ENCODE measurements around the gene CEP85L. TPM values are rescaled to one million over a fixed set of nuclear protein-coding genes. Genes with fewer than 3 reads are reported as not detected.
A peak's percentile ranks its signal among the peaks of the same experiment; 100 is the strongest.

The CEP85L gene
- total RNA-seq, 2 donors from 2014 or later: 32.3 to 46.2 TPM

DNA sequence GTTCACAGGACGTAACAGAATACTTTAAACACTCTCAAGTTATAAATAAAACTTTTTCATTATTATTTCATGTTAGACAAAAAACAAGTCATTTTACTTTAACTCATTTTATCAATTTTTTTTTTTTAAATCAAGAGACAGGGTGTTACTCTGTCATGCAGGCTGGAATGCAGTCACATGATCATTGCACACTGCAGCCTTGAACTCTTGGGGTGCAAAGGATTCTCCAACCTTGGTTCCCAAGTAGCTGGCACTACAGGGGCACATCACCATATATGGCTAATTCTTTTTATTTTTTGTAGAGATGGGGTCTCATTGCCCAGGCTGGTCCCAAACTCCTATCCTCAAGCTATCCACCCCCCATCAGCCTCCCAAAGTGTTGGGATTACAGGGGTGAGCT lies 89.1 kb downstream of the CEP85L start:
- no peak for ATAC-seq (replicated peaks)
- Mint-ChIP-seq H3K36me3 (ENCODE audit: low read depth) (peaks cover 25% of the 10 kb centered on the region), H3K4me1 (peaks cover 23% of the 10 kb centered on the region), H3K27ac (no peak overlapping the region), H3K4me3 (no peak overlapping the region), H3K9me3 (no peaks in the 10 kb centered on the region), H3K27me3 (no peaks in the 10 kb centered on the region)

GRCh38 chr6:118559659-118560058 lies 91.7 kb downstream of the CEP85L start:
- peaks cover 19% of the 10 kb centered on the region for H3K36me3 Mint-ChIP-seq (ENCODE audit: low read depth)
- no peaks in the 10 kb centered on the region for H3K9me3 Mint-ChIP-seq
- no peaks in the 10 kb centered on the region for H3K27me3 Mint-ChIP-seq
- peaks cover 22% of the 10 kb centered on the region for H3K4me1 Mint-ChIP-seq
- H3K27ac Mint-ChIP-seq: peak overlapping the region; percentile 94
- ATAC-seq (replicated peaks): peak; percentile 38
- H3K4me3 Mint-ChIP-seq: peak overlapping the region; percentile 77

- peak; percentile 93 for ATAC-seq (replicated peaks)
- H3K4me1 Mint-ChIP-seq: peaks cover 22% of the 10 kb centered on the region
- H3K4me3 Mint-ChIP-seq: peak overlapping the region; percentile 77
- peaks cover 22% of the 10 kb centered on the region for H3K36me3 Mint-ChIP-seq (ENCODE audit: low read depth)
- H3K9me3 Mint-ChIP-seq: no peaks in the 10 kb centered on the region
- peak overlapping the region; percentile 94 for H3K27ac Mint-ChIP-seq
- no peaks in the 10 kb centered on the region for H3K27me3 Mint-ChIP-seq
These were observed 92.8 kb downstream of the CEP85L start for GRCh38 chr6:118558464-118559217.

DNA sequence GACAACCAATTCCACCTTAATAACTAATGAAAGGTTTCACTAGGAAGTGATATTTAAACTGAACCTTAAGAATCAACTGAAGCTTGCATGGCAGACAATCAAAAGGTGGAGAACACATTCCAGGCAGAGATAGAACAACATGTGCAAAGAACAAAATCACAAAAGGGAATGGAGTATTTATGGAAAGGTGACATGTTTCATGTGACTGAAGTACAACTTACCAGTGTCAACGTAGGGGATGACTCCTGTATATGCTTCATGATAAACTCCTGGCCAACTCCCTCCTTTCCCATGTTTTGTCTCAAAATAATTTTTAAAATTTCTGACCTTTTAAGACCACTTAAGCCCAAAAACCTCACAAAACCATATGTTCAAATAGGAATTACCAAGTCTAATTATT lies 96.7 kb downstream of the CEP85L start:
- ATAC-seq (replicated peaks): no peak
- Mint-ChIP-seq H3K36me3 (ENCODE audit: low read depth) (peaks cover 16% of the 10 kb centered on the region), H3K9me3 (no peaks in the 10 kb centered on the region), H3K27ac (no peak overlapping the region), H3K27me3 (no peaks in the 10 kb centered on the region), H3K4me1 (peaks cover 22% of the 10 kb centered on the region), H3K4me3 (no peak overlapping the region)

DNA sequence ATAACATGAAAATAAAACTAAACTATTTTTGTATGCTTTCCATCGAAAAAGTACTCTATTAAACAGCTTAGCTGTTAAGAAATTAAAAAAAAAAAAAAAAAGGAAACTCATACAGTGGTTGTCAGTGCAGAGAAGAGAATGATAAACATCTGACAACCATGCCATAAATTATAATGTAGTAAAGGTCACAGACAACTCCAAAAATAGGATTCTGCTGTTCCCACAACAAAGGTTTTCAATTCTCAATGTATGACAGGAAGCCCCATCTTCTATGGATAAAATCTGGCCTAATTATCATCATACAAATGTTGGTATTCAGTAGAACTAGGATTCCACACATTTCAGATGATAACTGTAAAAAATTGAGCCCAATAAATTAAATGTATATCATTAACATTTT lies 98.3 kb downstream of the CEP85L start:
- no peaks in the 10 kb centered on the region for H3K27me3 Mint-ChIP-seq
- peaks cover 14% of the 10 kb centered on the region for H3K4me1 Mint-ChIP-seq
- H3K27ac Mint-ChIP-seq: no peak overlapping the region
- no peak overlapping the region for H3K4me3 Mint-ChIP-seq
- ATAC-seq (replicated peaks): no peak
- no peaks in the 10 kb centered on the region for H3K9me3 Mint-ChIP-seq
- peaks cover 16% of the 10 kb centered on the region for H3K36me3 Mint-ChIP-seq (ENCODE audit: low read depth)

- no peaks in the 10 kb centered on the region for H3K27me3 Mint-ChIP-seq
- H3K36me3 Mint-ChIP-seq (ENCODE audit: low read depth): peaks cover 16% of the 10 kb centered on the region
- no peak overlapping the region for H3K27ac Mint-ChIP-seq
- ATAC-seq (replicated peaks): peak; percentile 56
- H3K9me3 Mint-ChIP-seq: no peaks in the 10 kb centered on the region
- peaks cover 17% of the 10 kb centered on the region for H3K4me1 Mint-ChIP-seq
- no peak overlapping the region for H3K4me3 Mint-ChIP-seq
These were observed 100.0 kb downstream of the CEP85L start for GRCh38 chr6:118551063-118552053.

DNA sequence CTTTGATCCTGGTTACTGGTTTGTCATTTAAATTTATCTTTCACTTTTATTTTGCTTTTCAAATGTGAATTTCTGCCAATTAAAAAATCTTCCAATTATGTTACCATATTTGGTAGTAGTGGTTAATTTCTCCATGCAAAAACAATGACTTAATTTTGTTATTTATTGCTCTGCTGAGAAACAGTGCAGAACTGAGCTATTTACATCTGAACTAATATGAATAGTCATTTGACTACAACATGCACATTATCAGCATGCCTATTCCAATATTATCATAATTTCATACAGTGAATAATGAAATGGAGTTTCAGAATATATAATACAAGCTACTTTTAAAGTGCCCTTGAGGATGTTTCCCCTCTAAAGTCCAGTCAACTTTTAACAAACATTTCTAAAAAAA lies 102.8 kb downstream of the CEP85L start:
- Mint-ChIP-seq H3K27ac (no peak overlapping the region), H3K4me3 (no peak overlapping the region), H3K36me3 (ENCODE audit: low read depth) (no peaks in the 10 kb centered on the region), H3K27me3 (no peaks in the 10 kb centered on the region), H3K9me3 (no peaks in the 10 kb centered on the region), H3K4me1 (peaks cover 17% of the 10 kb centered on the region)
- ATAC-seq (replicated peaks): no peak

DNA sequence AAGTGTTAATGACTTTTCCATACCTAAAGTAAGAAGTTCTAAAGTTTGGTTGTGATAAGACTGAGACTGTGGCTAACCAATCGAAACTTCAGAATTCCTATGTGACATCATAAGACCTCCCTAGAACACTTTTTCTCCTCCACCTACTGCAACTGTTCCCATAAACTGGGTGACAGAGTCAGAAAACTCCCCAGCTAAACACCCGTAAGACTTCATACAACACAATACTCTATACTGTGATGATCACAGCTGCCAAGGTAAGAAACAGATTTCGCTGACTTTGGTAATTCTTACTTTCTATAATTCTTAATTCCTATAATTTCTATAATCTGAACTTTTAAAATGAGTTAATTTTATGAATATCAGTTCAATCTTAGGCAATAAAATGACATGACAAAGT lies 103.3 kb downstream of the CEP85L start, which contains the start of gene PLN:
PLN (plus strand) TSS at position 161 of the 400 bp plus-strand sequence. CDS start 10,626 bp downstream, outside the sequence.
- no peak within 1 kb of the TSS for H3K27ac Mint-ChIP-seq
- H3K27me3 Mint-ChIP-seq: no peaks in the 10 kb centered on the region
- ATAC-seq (replicated peaks): peak; percentile 46
- no peaks in the 10 kb centered on the region for H3K9me3 Mint-ChIP-seq
- peaks cover under 1% of the 10 kb centered on the region for H3K36me3 Mint-ChIP-seq (ENCODE audit: low read depth)
- H3K4me1 Mint-ChIP-seq: peaks cover 17% of the 10 kb centered on the region
- no peak within 1 kb of the TSS for H3K4me3 Mint-ChIP-seq

DNA sequence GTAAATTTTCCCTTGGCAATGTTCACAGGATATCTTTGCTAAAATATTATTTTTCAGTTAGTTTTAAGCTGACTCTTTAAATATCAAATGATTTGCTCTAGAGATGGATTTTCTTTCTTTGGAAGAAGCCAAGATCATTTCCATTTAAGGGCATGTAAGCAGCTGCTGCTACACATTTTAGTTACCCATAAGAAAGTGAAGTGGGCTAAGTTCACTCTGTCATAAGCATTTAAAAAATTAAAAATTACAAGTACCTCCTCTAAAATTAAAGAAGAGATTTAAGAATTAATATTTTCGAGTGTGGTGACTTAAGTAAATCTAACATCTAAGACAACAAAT lies 104.5 kb downstream of the CEP85L start:
- no peaks in the 10 kb centered on the region for H3K27me3 Mint-ChIP-seq
- peaks cover 17% of the 10 kb centered on the region for H3K4me1 Mint-ChIP-seq
- ATAC-seq (replicated peaks): no peak
- no peaks in the 10 kb centered on the region for H3K9me3 Mint-ChIP-seq
- H3K27ac Mint-ChIP-seq: peak overlapping the region; percentile 62
- H3K36me3 Mint-ChIP-seq (ENCODE audit: low read depth): peaks cover 7% of the 10 kb centered on the region
- H3K4me3 Mint-ChIP-seq: no peak overlapping the region

DNA sequence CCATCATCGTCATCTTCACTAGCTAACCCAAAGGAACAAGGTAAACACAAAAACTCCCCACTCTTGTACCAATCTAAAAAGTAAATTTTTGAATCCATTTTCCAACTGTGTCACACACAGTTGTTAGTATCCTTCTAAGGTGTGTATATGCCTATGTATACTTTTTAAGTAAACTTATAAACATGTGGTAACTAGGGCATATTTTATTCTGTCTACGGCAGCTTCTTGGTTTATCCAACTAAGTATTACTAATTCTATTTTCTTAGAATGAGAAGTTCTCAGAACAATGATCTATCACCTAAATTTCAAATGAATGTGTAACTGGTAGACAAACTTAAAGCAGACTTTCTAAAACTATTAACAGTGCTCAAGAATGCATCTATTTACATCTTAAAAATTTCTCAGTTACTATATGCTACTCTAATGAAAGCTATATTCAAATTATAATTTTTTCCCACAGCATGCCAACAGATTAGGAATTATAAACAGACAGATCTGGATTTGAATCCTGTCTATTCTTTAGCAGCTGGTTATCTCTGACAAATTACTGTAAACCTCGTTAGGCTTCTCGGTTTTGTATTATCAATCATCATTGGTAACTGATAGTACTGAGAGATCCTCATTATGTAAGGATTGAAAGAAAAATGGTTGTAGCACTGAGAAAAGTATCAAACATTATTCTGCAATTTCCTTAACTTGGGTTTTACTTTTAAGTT lies 105.1 kb downstream of the CEP85L start:
- H3K27ac Mint-ChIP-seq: peak overlapping the region; percentile 62
- peaks cover 7% of the 10 kb centered on the region for H3K36me3 Mint-ChIP-seq (ENCODE audit: low read depth)
- no peaks in the 10 kb centered on the region for H3K27me3 Mint-ChIP-seq
- H3K9me3 Mint-ChIP-seq: no peaks in the 10 kb centered on the region
- ATAC-seq (replicated peaks): peak; percentile 72
- H3K4me1 Mint-ChIP-seq: peaks cover 17% of the 10 kb centered on the region
- peak overlapping the region; percentile 6 for H3K4me3 Mint-ChIP-seq

GRCh38 chr6:118544105-118544504 lies 107.3 kb downstream of the CEP85L start:
- H3K36me3 Mint-ChIP-seq (ENCODE audit: low read depth): peaks cover 7% of the 10 kb centered on the region
- no peaks in the 10 kb centered on the region for H3K27me3 Mint-ChIP-seq
- no peak for ATAC-seq (replicated peaks)
- H3K4me3 Mint-ChIP-seq: no peak overlapping the region
- peaks cover 12% of the 10 kb centered on the region for H3K4me1 Mint-ChIP-seq
- no peaks in the 10 kb centered on the region for H3K9me3 Mint-ChIP-seq
- H3K27ac Mint-ChIP-seq: no peak overlapping the region

GRCh38 chr6:118542184-118542952 lies 109.0 kb downstream of the CEP85L start:
- no peak for ATAC-seq (replicated peaks)
- no peak overlapping the region for H3K27ac Mint-ChIP-seq
- H3K4me1 Mint-ChIP-seq: peaks cover 12% of the 10 kb centered on the region
- no peaks in the 10 kb centered on the region for H3K27me3 Mint-ChIP-seq
- H3K36me3 Mint-ChIP-seq (ENCODE audit: low read depth): peaks cover 7% of the 10 kb centered on the region
- no peaks in the 10 kb centered on the region for H3K9me3 Mint-ChIP-seq
- no peak overlapping the region for H3K4me3 Mint-ChIP-seq

DNA sequence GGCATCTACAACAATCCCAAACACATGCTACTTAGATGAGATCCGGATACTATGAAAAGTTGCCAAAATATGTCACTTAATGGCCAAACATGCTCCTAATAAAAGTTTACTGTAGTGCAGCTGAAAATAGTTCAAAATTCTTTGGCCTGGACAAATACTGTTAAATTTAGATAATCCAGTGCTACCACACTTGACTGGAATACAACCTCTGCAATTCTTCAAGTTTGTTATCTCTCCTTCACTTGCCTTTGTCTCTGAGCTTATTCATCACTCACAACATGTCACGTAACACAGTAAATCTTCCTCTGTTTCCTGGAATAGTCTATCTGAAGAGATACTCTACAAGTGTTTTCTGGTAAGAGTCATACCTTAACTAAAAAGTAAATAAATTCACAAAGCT lies 113.8 kb downstream of the CEP85L start:
- Mint-ChIP-seq H3K4me3 (no peak overlapping the region), H3K4me1 (peaks cover 6% of the 10 kb centered on the region), H3K27ac (no peak overlapping the region), H3K36me3 (ENCODE audit: low read depth) (peaks cover 10% of the 10 kb centered on the region), H3K9me3 (no peaks in the 10 kb centered on the region), H3K27me3 (no peaks in the 10 kb centered on the region)
- no peak for ATAC-seq (replicated peaks)

- Mint-ChIP-seq H3K4me3 (no peak overlapping the region), H3K9me3 (no peaks in the 10 kb centered on the region), H3K27ac (no peak overlapping the region), H3K27me3 (no peaks in the 10 kb centered on the region), H3K36me3 (ENCODE audit: low read depth) (peaks cover 18% of the 10 kb centered on the region), H3K4me1 (peaks cover 13% of the 10 kb centered on the region)
- ATAC-seq (replicated peaks): no peak
These were observed 114.9 kb downstream of the CEP85L start for GRCh38 chr6:118536478-118536877.
